Liver (tissue), 9 donors: ENCODE measurements around the gene RPS3. TPM values are rescaled to one million over a fixed set of nuclear protein-coding genes. Genes with fewer than 3 reads are reported as not detected.

ENCODE experiments used
- DNase-seq: peaks from one replicate; pipeline ENCODE4 v3.0.0-alpha.2; 2017; ENCODE audit warnings: low spot score
- H3K27ac ChIP-seq, 2 donors: one replicate each; pipeline ENCODE4 v1.7.0; 2013; ENCODE audit warnings: inconsistent platforms in 2 of 2, low read length in 2 of 2, control low read depth in 1 of 2, low read depth in 1 of 2, mild to moderate bottlenecking in 1 of 2
- H3K27me3 ChIP-seq, 4 donors: one replicate each; pipeline versions ENCODE4 v1.6.1 to v1.7.0; 2013; ENCODE audit warnings: low read length in 3 of 4, inconsistent platforms in 1 of 4, mild to moderate bottlenecking in 1 of 4, moderate library complexity in 1 of 4; ENCODE audit not compliant: control insufficient read depth in 4 of 4, insufficient read depth in 4 of 4
- H3K36me3 ChIP-seq, 4 donors: one replicate each; pipeline versions ENCODE4 v1.6.1 to v1.7.0; 2013; ENCODE audit warnings: low read length in 3 of 4, mild to moderate bottlenecking in 3 of 4, low read depth in 1 of 4, moderate library complexity in 1 of 4; ENCODE audit not compliant: control insufficient read depth in 4 of 4, insufficient read depth in 3 of 4
- H3K4me1 ChIP-seq, 4 donors: one replicate each; pipeline versions ENCODE4 v1.6.1 to v1.7.0; 2013; ENCODE audit warnings: low read length in 3 of 4, mild to moderate bottlenecking in 3 of 4, moderate library complexity in 1 of 4; ENCODE audit not compliant: control insufficient read depth in 4 of 4, insufficient read depth in 4 of 4
- H3K4me3 ChIP-seq, 3 donors: one replicate each; pipeline versions ENCODE4 v1.6.1 to v1.7.0; 2013; ENCODE audit warnings: low read length in 3 of 3, control low read depth in 1 of 3, low read depth in 1 of 3, mild to moderate bottlenecking in 1 of 3
- H3K9ac ChIP-seq, 2 donors: one replicate each; pipeline ENCODE4 v1.7.0; 2013; ENCODE audit warnings: low read length in 2 of 2, mild to moderate bottlenecking in 2 of 2, moderate library complexity in 2 of 2, control low read depth in 1 of 2, low read depth in 1 of 2
- H3K9me3 ChIP-seq, 4 donors: one replicate each; pipeline versions ENCODE4 v1.6.1 to v1.7.0; 2013; ENCODE audit warnings: low read length in 3 of 4; ENCODE audit not compliant: control insufficient read depth in 4 of 4
- CTCF ChIP-seq: fragments of 150-350 bp; IDR thresholded peaks from 2 replicates; pipeline ENCODE4 v1.5.1; 2017; ENCODE audit warnings: improper control_type of control experiment, low read depth, low read length; ENCODE audit not compliant: missing input control
- EGR1 ChIP-seq, 2 donors: IDR thresholded peaks; 2 replicates each; pipeline ENCODE4 v1.6.1; 2016 to 2018; ENCODE audit warnings: antibody characterized with exemption in 2 of 2, low read depth in 2 of 2
- GABPA ChIP-seq, 2 donors: IDR thresholded peaks in 1 of 2; conservative IDR thresholded peaks in 1 of 2; 2 replicates each; pipeline ENCODE4 v1.6.1; 2016; ENCODE audit warnings: antibody characterized with exemption in 2 of 2, mild to moderate bottlenecking in 1 of 2, moderate library complexity in 1 of 2
- HNF4A ChIP-seq, 2 donors: conservative IDR thresholded peaks; 2 replicates each; pipeline ENCODE4 v1.6.1; 2016; ENCODE audit warnings: antibody characterized with exemption in 2 of 2, mild to moderate bottlenecking in 2 of 2
- HNF4G ChIP-seq: IDR thresholded peaks from 2 replicates; pipeline ENCODE4 v1.6.1; 2016; ENCODE audit warnings: antibody characterized with exemption
- MAX ChIP-seq: IDR thresholded peaks from 2 replicates; pipeline ENCODE4 v1.6.1; 2016; ENCODE audit warnings: antibody characterized with exemption
- NR2F2 ChIP-seq: IDR thresholded peaks from 2 replicates; pipeline ENCODE4 v1.6.1; 2016; ENCODE audit warnings: antibody characterized with exemption
- RAD21 ChIP-seq, 2 donors: IDR thresholded peaks; 2 replicates each; pipeline ENCODE4 v1.6.1; 2016; ENCODE audit warnings: antibody characterized with exemption in 2 of 2, mild to moderate bottlenecking in 2 of 2
- RXRA ChIP-seq, 2 donors: IDR thresholded peaks; 2 replicates each; pipeline ENCODE4 v1.6.1; 2017 to 2018; ENCODE audit warnings: antibody characterized with exemption in 2 of 2, mild to moderate bottlenecking in 1 of 2
- SP1 ChIP-seq: IDR thresholded peaks from 2 replicates; pipeline ENCODE4 v1.6.1; 2018; ENCODE audit warnings: antibody characterized with exemption, mild to moderate bottlenecking
- TAF1 ChIP-seq: conservative IDR thresholded peaks from 2 replicates; pipeline ENCODE4 v1.6.1; 2016; ENCODE audit warnings: antibody characterized with exemption, mild to moderate bottlenecking
- WGBS: extraction: QIAGEN DNeasy Blood & Tissue Kit; methylation state at CpG from one replicate; pipeline ENCODE4 v1.1.7; 2013; 5-methylcytosine and 5-hydroxymethylcytosine counted together
- polyA plus RNA-seq, 2 donors: library from polyadenylated mRNA; stranded (reverse) in 1 of 2; unstranded in 1 of 2; fragments of 200-250 nt in 1 of 2; fragments of >200 nt in 1 of 2; fragmentation: Nextera tagmentation in 1 of 2; extraction: Ambion mirVana in 1 of 2; gene quantifications; one replicate each; pipeline versions ENCODE4 v1.2.1 to v1.2.3, GENCODE V29; 2013 to 2015
- total RNA-seq, 2 donors: library from RNA; depleted of rRNA; stranded (reverse); fragments of >200 nt; gene quantifications; one replicate each; pipeline ENCODE4 v1.2.3, GENCODE V29; 2014
- TF ChIP-seq, protein P1 (sequence below): IDR thresholded peaks from 2 replicates; pipeline ENCODE4 v1.6.1; 2016; ENCODE audit warnings: antibody characterized with exemption, mild to moderate bottlenecking
- TF ChIP-seq, protein P2 (sequence below): IDR thresholded peaks from 2 replicates; pipeline ENCODE4 v1.6.1; 2016; ENCODE audit warnings: antibody characterized with exemption
- donor health status: healthy.
- donor health status: healthy.
- donor health status: healthy.
- donor health status: healthy.
- donor health status: healthy.

The RPS3 gene
- total and polyA plus RNA-seq, 4 donors, result 289 to 1,115 (median 492) TPM

GRCh38 chr11:75369560-75370255, 29.6 kb upstream of the RPS3 start:
- Histone ChIP-seq H3K9ac (no peak overlapping the region), H3K9me3 (no peaks in the 10 kb centered on the region), H3K4me3 (no peak overlapping the region), H3K4me1 (peaks cover 0 to 11% (median 8%) of the 10 kb centered on the region in 4 donors), H3K27me3 (no peaks in the 10 kb centered on the region), H3K36me3 (no peaks in the 10 kb centered on the region), H3K27ac (no peak overlapping the region)
- TF ChIP-seq RAD21 (IDR thresholded peaks at IDR 0.05), result no peak
- TF ChIP-seq NR2F2, result no peak
- TF ChIP-seq MAX, result no peak
- TF ChIP-seq, protein P1, sequence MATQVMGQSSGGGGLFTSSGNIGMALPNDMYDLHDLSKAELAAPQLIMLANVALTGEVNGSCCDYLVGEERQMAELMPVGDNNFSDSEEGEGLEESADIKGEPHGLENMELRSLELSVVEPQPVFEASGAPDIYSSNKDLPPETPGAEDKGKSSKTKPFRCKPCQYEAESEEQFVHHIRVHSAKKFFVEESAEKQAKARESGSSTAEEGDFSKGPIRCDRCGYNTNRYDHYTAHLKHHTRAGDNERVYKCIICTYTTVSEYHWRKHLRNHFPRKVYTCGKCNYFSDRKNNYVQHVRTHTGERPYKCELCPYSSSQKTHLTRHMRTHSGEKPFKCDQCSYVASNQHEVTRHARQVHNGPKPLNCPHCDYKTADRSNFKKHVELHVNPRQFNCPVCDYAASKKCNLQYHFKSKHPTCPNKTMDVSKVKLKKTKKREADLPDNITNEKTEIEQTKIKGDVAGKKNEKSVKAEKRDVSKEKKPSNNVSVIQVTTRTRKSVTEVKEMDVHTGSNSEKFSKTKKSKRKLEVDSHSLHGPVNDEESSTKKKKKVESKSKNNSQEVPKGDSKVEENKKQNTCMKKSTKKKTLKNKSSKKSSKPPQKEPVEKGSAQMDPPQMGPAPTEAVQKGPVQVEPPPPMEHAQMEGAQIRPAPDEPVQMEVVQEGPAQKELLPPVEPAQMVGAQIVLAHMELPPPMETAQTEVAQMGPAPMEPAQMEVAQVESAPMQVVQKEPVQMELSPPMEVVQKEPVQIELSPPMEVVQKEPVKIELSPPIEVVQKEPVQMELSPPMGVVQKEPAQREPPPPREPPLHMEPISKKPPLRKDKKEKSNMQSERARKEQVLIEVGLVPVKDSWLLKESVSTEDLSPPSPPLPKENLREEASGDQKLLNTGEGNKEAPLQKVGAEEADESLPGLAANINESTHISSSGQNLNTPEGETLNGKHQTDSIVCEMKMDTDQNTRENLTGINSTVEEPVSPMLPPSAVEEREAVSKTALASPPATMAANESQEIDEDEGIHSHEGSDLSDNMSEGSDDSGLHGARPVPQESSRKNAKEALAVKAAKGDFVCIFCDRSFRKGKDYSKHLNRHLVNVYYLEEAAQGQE, result no peak
- TF ChIP-seq GABPA (IDR thresholded peaks at IDR 0.05 in 1 of 2, conservative IDR thresholded peaks at IDR 0.05 in 1 of 2), result no peak
- TF ChIP-seq TAF1, result no peak
- TF ChIP-seq HNF4G, result no peak
- TF ChIP-seq EGR1 (IDR thresholded peaks at IDR 0.05; ENCODE audit: low read depth in 2 of 2), result no peak
- TF ChIP-seq CTCF, result no peak
- TF ChIP-seq RXRA (IDR thresholded peaks at IDR 0.05), result no peak
- TF ChIP-seq SP1, result no peak
- TF ChIP-seq, protein P2, sequence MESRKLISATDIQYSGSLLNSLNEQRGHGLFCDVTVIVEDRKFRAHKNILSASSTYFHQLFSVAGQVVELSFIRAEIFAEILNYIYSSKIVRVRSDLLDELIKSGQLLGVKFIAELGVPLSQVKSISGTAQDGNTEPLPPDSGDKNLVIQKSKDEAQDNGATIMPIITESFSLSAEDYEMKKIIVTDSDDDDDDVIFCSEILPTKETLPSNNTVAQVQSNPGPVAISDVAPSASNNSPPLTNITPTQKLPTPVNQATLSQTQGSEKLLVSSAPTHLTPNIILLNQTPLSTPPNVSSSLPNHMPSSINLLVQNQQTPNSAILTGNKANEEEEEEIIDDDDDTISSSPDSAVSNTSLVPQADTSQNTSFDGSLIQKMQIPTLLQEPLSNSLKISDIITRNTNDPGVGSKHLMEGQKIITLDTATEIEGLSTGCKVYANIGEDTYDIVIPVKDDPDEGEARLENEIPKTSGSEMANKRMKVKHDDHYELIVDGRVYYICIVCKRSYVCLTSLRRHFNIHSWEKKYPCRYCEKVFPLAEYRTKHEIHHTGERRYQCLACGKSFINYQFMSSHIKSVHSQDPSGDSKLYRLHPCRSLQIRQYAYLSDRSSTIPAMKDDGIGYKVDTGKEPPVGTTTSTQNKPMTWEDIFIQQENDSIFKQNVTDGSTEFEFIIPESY, result no peak
- TF ChIP-seq HNF4A (conservative IDR thresholded peaks at IDR 0.05), result no peak
- WGBS, result 81% methylated on average over 6 of the region's 6 CpGs
- no peak for DNase-seq
